Epithelial cell of esophagus (primary cell): ENCODE results near the gene CALCB.

Experiments
- DNase-seq: peaks from one replicate; pipeline ENCODE4 v3.0.0; 2010; ENCODE audit warnings: low read depth
- H3K4me3 ChIP-seq: 2 replicates; pipeline ENCODE4 v1.5.1; 2011; ENCODE audit warnings: mild to moderate bottlenecking, low read length, control low read depth
- TF ChIP-seq, protein P1 (sequence below): IDR thresholded peaks from 2 replicates; pipeline ENCODE4 v1.5.1; 2011; ENCODE audit warnings: low read depth, mild to moderate bottlenecking, low read length, control low read depth, inconsistent platforms; ENCODE audit not compliant: insufficient read depth; ENCODE audit errors: missing control alignments

Gene CALCB

DNA sequence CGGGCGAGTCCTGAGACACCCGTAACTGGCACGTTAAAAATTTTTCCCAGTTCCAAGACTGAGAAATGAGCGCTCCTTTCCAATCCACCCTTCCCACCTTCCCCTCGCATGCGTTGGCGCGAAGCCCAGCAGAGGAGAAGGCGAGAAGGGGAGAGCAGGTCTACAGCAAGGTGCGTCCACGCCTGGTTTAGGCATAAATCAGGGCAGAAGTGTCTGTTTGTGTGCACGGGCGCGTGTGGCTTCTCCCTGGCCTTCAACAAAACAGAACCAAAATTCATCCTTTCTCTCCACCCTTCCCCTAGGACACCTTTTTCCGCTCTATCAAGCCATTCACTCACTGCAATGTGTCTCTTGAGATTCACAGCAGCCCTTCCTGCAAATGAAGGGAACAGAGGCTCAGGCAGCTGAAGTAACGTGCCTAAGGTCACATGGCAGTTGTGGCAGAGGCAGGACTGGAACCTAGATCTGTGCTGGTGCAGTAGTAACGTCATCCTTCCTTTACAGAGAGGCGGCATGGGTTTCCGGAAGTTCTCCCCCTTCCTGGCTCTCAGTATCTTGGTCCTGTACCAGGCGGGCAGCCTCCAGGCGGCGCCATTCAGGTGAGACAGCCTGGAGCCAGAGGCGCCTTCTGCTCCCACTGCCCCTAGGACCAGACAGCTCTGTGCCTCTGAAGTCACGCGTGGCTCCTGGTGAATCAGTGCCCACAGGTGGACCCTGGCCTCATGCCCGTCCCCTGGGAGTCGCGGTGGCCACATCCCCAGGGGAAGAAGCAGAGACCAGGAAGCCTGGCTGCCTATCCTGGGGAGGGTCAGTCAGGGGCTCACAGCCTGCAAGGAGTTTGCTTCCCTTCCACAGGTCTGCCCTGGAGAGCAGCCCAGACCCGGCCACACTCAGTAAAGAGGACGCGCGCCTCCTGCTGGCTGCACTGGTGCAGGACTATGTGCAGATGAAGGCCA, 1.1 kb downstream of the CALCB start:
- no peak overlapping the region for H3K4me3 ChIP-seq
- TF ChIP-seq, protein P1, sequence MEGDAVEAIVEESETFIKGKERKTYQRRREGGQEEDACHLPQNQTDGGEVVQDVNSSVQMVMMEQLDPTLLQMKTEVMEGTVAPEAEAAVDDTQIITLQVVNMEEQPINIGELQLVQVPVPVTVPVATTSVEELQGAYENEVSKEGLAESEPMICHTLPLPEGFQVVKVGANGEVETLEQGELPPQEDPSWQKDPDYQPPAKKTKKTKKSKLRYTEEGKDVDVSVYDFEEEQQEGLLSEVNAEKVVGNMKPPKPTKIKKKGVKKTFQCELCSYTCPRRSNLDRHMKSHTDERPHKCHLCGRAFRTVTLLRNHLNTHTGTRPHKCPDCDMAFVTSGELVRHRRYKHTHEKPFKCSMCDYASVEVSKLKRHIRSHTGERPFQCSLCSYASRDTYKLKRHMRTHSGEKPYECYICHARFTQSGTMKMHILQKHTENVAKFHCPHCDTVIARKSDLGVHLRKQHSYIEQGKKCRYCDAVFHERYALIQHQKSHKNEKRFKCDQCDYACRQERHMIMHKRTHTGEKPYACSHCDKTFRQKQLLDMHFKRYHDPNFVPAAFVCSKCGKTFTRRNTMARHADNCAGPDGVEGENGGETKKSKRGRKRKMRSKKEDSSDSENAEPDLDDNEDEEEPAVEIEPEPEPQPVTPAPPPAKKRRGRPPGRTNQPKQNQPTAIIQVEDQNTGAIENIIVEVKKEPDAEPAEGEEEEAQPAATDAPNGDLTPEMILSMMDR: peak; percentile 77
- peak; percentile 79 for DNase-seq

DNA sequence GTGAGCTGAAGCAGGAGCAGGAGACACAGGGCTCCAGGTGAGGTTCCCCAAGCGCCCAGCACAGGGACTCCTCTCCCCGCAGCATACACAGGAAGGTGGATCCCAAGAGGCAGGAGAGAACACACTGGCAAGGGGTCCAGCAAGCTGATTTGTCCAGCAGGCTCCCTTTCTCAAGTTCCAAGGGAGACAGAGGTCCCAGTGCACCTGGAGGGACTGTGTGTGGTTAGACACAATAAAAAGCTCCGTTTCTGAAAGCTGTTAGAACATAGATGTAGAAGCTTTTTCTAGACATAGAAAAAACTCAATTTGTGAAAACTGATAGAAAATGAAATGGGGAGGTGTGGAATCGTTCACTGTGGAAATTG, 1.8 kb downstream of the CALCB start:
- DNase-seq: no peak
- TF ChIP-seq, protein P1: no peak
- H3K4me3 ChIP-seq: no peak overlapping the region

DNA sequence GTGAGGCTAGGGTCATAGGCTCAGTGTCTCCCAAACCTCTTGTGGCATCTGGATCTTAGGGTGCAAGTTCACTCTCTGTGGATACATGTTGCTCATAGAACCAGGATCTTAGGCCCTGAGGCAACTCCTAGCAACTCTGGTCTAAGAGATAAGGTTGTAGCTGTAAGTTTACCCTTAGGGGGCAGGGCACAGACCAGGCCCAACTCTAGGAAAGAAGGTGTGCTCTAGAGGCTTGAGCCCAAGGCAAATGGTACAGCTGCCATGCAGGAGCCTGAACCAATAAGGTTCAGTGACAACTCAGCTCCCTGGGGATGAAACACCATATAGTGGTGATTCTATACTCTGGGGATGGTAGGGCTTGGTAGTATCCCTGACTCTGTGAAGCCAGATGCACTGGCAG, 17.8 kb downstream of the CALCB start:
- TF ChIP-seq, protein P1: no peak
- no peak overlapping the region for H3K4me3 ChIP-seq
- no peak for DNase-seq

DNA sequence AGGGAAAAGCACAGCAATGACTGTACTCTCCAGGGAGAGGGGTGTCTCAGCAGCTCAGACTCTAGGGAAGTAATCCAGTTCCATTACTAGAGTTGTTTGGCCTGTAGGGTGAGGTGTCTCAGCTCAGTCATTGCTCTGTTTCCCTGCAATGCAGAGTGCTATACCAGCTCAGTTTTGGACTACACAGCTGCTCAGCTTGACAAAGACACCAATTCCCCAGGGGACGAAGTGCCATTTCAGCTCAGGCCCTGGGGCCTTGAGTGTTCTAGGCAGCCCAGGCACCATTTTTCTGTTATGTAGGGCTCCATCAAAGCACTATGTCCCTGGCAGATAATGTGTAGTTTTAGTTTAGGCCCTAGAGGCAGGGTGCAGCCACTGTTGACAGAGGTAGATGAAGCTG, 18.2 kb downstream of the CALCB start:
- no peak overlapping the region for H3K4me3 ChIP-seq
- DNase-seq: peak; percentile 51
- TF ChIP-seq, protein P1: no peak

DNA sequence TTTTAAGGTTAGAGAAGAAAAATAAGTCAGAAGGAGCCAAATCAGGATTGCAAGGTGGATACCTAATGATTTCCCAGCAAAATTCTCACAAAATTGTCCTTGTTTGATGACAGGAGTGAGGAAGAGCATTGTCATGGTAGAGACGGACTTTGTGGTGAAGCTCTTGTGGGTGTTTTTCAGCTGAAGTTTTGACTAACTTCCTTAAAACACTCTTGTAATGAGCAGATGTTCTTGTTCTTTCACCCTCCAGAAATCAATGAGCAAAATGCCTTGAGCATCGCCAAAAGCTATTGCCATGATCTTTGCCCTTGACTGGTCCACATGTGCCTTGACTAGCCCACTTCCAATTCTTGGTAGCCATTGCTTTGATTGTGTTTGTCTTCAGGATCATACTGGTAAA, 20.0 kb downstream of the CALCB start:
- no peak for DNase-seq
- H3K4me3 ChIP-seq: no peak overlapping the region
- TF ChIP-seq, protein P1: no peak

DNA sequence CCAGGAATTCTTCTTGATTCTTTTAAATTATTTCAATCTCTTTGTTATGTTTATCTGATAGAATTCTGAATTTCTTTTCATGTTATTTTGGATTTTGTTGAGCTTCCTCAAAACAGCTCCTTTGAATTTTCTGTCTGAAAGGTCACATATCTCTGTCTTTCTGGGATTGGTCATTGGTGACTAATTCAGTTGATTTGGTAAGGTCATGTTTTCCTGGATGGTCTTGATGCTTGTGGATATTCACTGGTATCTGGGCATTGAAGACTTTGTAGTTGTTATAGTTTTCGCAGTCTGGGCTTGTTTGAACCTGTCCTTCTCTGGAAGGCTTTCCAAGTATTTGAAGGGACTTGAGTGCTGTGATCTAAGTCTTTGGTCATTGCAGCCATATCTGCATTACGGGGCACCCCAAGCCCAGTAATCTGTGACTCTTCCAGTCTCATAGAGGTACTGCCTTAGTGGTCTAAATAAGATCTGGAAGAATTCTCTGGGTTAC, 22.4 kb downstream of the CALCB start:
- DNase-seq: peak; percentile 81
- TF ChIP-seq, protein P1: no peak
- no peak overlapping the region for H3K4me3 ChIP-seq
